Cerebellar nuclear complex (tissue), 1 donor: ENCODE results near the gene LAGE3.
A peak's percentile ranks its signal among the peaks of the same experiment; 100 is the strongest.
"Not testable (repeated sequence)": the region's sequence is repeated elsewhere in the genome, so short reads cannot be mapped to it uniquely, and the experiment has no call there.

Experiments used
- DNase-seq, 2 experiments: peaks; one replicate each; lab custom pipeline; 2025; lab: John Stamatoyannopoulos, UW

The LAGE3 gene

GRCh38 chrX:154501423-154501822 lies 22.3 kb upstream of the LAGE3 start:
- not testable (repeated sequence) for DNase-seq

GRCh38 chrX:154496591-154497137 lies 17.6 kb upstream of the LAGE3 start:
- DNase-seq = not testable (repeated sequence)

- no peak for DNase-seq
These were observed 16.4 kb upstream of the LAGE3 start for GRCh38 chrX:154495472-154495922.

- no peak for DNase-seq
These were observed 15.6 kb upstream of the LAGE3 start for GRCh38 chrX:154494715-154495114.

GRCh38 chrX:154490414-154491083 lies 11.5 kb upstream of the LAGE3 start, which contains the start of gene SLC10A3:
Gene SLC10A3, minus strand, starts transcription at chrX:154490629. Its CDS starts 1,689 bp downstream, at chrX:154488940.
- DNase-seq = peak; percentile 43 to 63

GRCh38 chrX:154490021-154490413 lies 10.9 kb upstream of the LAGE3 start:
- DNase-seq = no peak

- DNase-seq = no peak
These were observed 10.1 kb upstream of the LAGE3 start for GRCh38 chrX:154489182-154489581.

- no peak for DNase-seq
These were observed 9.4 kb upstream of the LAGE3 start for GRCh38 chrX:154488336-154489075.

GRCh38 chrX:154487518-154488290 lies 8.6 kb upstream of the LAGE3 start:
- no peak for DNase-seq

GRCh38 chrX:154486396-154487207 lies 7.5 kb upstream of the LAGE3 start, which contains the start of gene UBL4A:
Gene UBL4A, minus strand, starts transcription at chrX:154486615. Its CDS starts 31 bp downstream, at chrX:154486584.
- DNase-seq = no peak

GRCh38 chrX:154486052-154486395 lies 6.9 kb upstream of the LAGE3 start:
- DNase-seq = no peak

- DNase-seq = no peak
These were observed 6.3 kb upstream of the LAGE3 start for GRCh38 chrX:154485150-154486051.

- no peak for DNase-seq
These were observed 5.4 kb upstream of the LAGE3 start for GRCh38 chrX:154484255-154485149.

- DNase-seq = no peak
These were observed 4.2 kb upstream of the LAGE3 start for GRCh38 chrX:154483325-154483724.

GRCh38 chrX:154482786-154483185 lies 3.7 kb upstream of the LAGE3 start:
- DNase-seq = no peak

- no peak for DNase-seq
These were observed 3.0 kb upstream of the LAGE3 start for GRCh38 chrX:154481911-154482601.

GRCh38 chrX:154481195-154481594 lies 2.1 kb upstream of the LAGE3 start:
- no peak for DNase-seq

- no peak for DNase-seq
These were observed 1.1 kb downstream of the LAGE3 start for GRCh38 chrX:154477891-154478477.
